GM12874 (cell line): ENCODE data around the gene ABCG1.
A peak's percentile ranks its signal among the peaks of the same experiment; 100 is the strongest.

Experiments used
- CTCF ChIP-seq: IDR thresholded peaks from 2 replicates; pipeline ENCODE4 v1.5.1; 2011; ENCODE audit warnings: low read depth, mild to moderate bottlenecking, control low read depth, low read length, moderate library complexity; ENCODE audit not compliant: insufficient read depth

Gene ABCG1

GRCh38 chr21:42231756-42232155 is 12.8 kb downstream of the ABCG1 start:
- no peak for TF ChIP-seq CTCF

- TF ChIP-seq CTCF = no peak
Observed at GRCh38 chr21:42232176-42232825, 13.4 kb downstream of the ABCG1 start.

DNA sequence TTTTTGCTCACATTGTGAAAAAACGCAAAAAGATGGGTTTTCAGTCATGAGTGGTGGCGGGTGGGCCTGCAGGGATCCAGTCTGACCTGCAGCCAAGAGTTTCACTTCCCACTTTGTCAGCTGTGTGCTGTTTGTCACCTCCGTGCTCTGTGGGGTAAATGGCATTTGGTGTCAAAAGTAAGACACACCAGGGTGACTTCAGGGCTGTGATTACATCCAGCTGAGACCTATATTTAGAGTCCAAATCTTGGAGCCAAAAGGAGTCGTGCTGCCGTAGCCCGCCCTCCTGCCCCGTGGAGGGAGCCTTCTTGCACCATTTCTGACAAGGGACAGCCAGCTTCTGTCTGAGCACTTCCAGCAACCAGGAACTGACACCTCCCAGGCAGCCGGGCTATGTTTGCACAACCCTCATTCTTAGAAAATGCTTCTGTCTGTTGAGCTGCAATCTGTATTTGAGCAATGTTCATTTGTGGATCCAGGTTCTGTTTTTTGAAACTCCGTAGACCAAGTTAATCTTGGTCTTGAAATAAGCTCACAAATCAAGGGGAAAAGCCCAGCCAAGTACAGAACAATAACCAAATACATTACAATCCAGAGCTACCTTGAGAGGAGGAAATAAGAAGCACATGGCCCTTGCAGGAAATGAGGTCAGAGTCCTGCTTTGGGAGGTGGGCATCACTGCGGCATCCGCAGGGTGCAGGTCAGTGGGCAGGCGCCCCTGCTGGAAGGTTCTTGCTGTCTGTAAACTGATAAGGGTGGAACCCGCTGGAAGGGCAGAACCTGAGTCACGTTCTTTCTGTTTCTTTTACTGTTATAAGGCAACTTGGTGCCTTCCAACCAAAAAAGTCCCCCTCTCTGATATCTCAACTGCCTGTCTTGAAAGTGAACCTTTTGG is 14.4 kb downstream of the ABCG1 start:
- peak; percentile 46; the same call in 1 of the 2 replicates for TF ChIP-seq CTCF

DNA sequence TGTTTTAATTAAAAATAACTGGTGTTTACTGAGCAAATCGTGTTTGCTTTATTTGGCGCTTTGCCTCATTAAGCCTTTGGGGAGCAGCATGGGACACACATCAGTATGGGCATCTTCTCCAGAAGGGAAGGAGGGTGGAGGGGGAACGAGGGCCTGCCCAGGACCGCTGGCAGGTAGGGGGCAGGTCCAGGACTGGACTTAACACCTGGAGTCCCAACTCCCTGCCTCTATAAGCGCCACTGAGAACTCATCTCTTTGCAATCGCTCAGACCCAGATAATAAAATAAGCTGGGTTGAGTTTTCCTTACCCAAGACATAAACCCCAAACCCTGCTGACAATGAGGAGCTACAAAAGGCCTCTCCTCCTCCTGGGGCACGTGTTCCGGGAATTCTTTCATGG is 15.1 kb downstream of the ABCG1 start:
- no peak for TF ChIP-seq CTCF

DNA sequence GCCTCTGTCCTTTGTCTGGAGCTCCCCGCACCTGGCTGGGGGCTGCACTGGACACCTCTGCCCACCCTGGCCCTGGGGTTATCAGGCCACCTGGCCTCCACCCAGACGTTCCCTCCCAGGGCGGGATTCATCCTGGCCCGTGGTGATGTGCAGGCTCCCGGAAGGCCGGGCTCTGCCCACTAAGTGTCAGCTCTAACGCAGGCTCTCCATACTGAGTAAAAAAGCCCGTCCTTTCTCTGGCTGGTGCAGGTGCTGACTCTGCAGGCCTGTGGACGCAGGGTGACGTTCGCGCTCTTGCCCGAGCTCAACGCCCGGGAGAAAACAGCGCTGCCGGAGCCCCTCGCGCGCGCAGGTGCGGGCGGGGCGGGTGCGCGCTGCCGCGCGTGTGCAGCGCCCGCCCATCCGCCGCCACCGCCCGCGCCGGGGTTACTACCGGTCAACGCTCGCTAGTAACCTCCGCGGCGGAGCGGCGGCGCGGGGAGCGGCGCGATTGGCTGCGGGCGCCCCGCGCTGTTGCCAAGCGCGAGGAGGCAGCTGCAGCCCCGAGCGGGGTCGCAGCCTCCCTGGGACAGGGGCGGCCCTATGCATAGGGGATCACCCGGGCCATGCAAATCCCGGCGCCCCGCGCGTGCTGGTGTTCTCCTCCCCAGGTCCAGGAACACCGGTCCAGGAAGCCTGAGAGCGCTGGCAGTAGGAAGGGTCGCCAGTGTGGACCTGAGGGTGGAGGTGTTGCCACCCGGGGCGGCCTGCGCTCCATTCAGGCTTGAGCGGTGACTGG is 15.7 kb downstream of the ABCG1 start:
- TF ChIP-seq CTCF = no peak

- TF ChIP-seq CTCF = no peak
Observed at GRCh38 chr21:42235593-42235992, 16.7 kb downstream of the ABCG1 start.

GRCh38 chr21:42236014-42236413 is 17.1 kb downstream of the ABCG1 start:
- TF ChIP-seq CTCF = no peak
